GM12878 (cell line): ENCODE results near the gene HOXC13.

Experiments
- EP300 ChIP-seq, 2 experiments: fragments of 150-350 bp in 1 of 2; IDR thresholded peaks; 2 replicates each; pipeline ENCODE4 v1.6.1; 2011 to 2012; ENCODE audit warnings: low read depth in 2 of 2, low read length in 2 of 2, borderline replicate concordance in 1 of 2, improper control_type of control experiment in 1 of 2, inconsistent platforms in 1 of 2; ENCODE audit not compliant: control insufficient read depth in 1 of 2
- JUND ChIP-seq: IDR thresholded peaks from 2 replicates; pipeline ENCODE4 v1.6.1; 2012; ENCODE audit warnings: low read depth, mild to moderate bottlenecking, low read length, improper control_type of control experiment, moderate library complexity
- MYC ChIP-seq: IDR thresholded peaks from 2 replicates; pipeline ENCODE4 v1.6.1; 2011; ENCODE audit warnings: mild to moderate bottlenecking, low read length, moderate library complexity, inconsistent platforms; ENCODE audit not compliant: insufficient read depth, insufficient replicate concordance, insufficient read length, severe bottlenecking
- SMARCA5 ChIP-seq: fragments of 450-650 bp; IDR thresholded peaks from 2 replicates; pipeline ENCODE4 v1.6.1; 2017; ENCODE audit warnings: mild to moderate bottlenecking
- TF ChIP-seq, protein P1 (sequence below), 3 experiments: IDR thresholded peaks in 2 of 3; conservative IDR thresholded peaks in 1 of 3; 2 replicates each; pipeline ENCODE4 v1.5.1; 2011; ENCODE audit warnings: low read depth in 3 of 3, low read length in 3 of 3, mild to moderate bottlenecking in 3 of 3, control low read depth in 2 of 3, moderate library complexity in 2 of 3, inconsistent platforms in 1 of 3, mixed read lengths in 1 of 3; ENCODE audit not compliant: control insufficient read depth in 2 of 3, insufficient read depth in 1 of 3; ENCODE audit errors: extremely low read depth in 1 of 3

DNA sequence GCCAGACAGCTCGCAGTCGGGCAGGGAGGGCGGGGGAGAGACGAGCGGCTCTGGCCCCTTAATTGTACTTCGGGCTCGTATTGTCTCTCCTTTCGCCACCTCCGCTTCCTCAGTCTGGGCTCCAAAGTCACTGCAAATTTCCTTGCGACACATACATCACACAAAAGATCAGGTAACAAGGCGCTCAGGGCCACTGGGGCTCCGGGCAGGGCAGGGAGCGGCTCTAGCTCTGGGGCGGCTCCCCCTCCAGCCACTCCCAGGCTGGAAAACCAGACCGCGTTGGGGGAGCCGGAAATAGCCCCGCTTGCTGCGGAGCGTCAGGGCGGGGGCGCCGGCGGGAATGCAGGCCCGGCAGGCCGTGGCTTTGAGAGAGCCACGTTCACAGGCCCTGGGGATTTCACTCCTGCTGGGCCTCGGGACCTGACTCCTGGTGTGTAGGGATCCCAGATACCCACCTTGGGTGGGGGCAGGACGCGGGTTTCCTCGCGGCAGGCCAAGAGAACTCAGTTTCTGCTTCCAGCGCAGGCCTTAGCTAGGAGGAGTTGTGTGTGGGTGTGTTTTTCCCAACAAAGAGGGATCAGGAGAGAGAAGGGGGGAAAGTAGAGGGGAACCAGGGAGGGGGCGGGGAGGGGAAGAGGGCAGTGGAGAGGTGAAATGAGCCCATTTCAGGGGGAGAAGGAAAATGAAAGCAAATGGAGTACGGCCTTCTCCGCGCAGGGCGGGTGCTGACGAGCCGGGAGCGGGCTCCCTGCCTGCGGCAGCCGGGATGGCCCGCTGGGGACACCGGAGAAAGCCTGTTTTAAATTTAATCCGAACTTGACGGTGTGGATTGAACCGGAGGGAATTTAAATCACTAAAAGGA is 57.0 kb downstream of the HOXC13 start:
- TF ChIP-seq, protein P1, sequence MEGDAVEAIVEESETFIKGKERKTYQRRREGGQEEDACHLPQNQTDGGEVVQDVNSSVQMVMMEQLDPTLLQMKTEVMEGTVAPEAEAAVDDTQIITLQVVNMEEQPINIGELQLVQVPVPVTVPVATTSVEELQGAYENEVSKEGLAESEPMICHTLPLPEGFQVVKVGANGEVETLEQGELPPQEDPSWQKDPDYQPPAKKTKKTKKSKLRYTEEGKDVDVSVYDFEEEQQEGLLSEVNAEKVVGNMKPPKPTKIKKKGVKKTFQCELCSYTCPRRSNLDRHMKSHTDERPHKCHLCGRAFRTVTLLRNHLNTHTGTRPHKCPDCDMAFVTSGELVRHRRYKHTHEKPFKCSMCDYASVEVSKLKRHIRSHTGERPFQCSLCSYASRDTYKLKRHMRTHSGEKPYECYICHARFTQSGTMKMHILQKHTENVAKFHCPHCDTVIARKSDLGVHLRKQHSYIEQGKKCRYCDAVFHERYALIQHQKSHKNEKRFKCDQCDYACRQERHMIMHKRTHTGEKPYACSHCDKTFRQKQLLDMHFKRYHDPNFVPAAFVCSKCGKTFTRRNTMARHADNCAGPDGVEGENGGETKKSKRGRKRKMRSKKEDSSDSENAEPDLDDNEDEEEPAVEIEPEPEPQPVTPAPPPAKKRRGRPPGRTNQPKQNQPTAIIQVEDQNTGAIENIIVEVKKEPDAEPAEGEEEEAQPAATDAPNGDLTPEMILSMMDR (IDR thresholded peaks at IDR 0.05 in 2 of 3, conservative IDR thresholded peaks at IDR 0.05 in 1 of 3; ENCODE audit: control insufficient read depth in 2 of 3, extremely low read depth in 1 of 3, insufficient read depth in 1 of 3, low read depth in 3 of 3, low read length in 3 of 3): no peak
- no peak for TF ChIP-seq SMARCA5
- no peak for TF ChIP-seq JUND
- TF ChIP-seq MYC: no peak
- no peak for TF ChIP-seq EP300 (IDR thresholded peaks at IDR 0.05; ENCODE audit: borderline replicate concordance in 1 of 2, control insufficient read depth in 1 of 2, low read depth in 2 of 2, low read length in 2 of 2)
